Measurements from ENCODE around the gene OTX1.
"Not testable (repeated sequence)": the region's sequence is repeated elsewhere in the genome, so short reads cannot be mapped to it uniquely, and the experiment has no call there.

OTX1 gene

DNA sequence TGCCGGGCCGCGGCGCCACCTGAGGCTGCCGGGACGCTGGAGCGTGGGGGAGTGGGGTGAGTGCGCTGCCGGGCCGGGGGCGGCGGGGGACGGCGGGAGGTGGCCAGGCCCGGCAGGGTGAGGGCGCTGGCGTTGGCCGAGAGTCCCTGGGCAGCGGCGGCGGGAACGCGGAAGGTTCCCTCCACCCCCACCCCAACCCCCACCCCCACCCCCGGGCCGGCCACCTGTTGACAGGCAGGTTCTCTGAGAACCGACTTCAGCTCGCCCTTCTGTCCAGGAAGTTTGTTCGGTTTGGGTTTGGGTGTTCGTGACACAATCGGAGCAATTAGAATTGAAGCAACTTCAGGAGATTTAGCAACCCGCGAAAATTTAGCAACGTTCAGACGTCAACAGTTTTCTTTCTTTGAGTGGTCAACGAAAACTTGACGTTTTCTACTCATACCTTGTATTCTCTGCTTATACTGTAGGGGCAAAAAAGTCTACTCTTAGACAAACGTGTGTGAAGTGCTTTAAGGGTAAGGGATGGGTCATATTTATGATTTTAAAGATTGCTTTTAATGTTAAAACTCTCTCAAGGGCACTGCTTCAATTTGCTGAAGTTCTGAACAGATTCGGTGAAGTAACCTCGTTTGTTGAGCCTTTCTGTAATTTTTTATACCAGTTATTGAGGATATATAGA lies 9.3 kb downstream of the OTX1 start:
- no peak for DNase-seq

DNA sequence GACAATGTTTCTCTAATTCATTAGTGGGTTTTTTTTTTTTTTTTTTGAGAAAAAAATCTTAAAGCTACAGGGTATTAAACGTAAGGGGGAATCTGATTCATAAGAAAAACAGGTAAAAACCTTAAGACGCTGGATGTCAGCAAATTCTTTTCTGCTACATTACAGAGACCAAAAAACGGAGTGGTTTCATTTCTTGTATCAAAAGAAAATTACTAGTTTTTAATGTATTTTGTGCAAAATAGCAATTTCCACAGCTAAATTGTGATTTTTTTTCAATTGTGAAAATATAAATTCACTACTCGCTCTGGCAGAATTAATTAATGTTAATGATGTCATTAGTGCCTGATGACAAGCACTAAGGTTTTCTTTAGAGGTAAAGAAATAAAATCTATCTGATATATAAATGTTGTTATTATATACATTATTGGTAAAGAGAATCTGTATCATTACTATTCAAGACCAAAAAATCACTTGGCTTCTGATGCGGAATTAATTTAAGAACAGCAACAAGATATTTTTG lies 9.9 kb downstream of the OTX1 start:
- no peak for DNase-seq

GRCh38 chr2:63064197-63064596 lies 13.6 kb downstream of the OTX1 start:
- no peak for DNase-seq

- no peak for DNase-seq
These were observed 14.0 kb downstream of the OTX1 start for GRCh38 chr2:63064661-63065060.

GRCh38 chr2:63066265-63066664 lies 15.6 kb downstream of the OTX1 start:
- no peak for DNase-seq

GRCh38 chr2:63066838-63067237 lies 16.2 kb downstream of the OTX1 start:
- no peak for DNase-seq

- DNase-seq = no peak
These were observed 21.0 kb downstream of the OTX1 start for GRCh38 chr2:63071664-63072063.

- no peak for DNase-seq
These were observed 23.4 kb downstream of the OTX1 start for GRCh38 chr2:63073994-63074393.

- not testable (repeated sequence) for DNase-seq
These were observed 23.8 kb downstream of the OTX1 start for GRCh38 chr2:63074399-63074798.

- no peak for DNase-seq
These were observed 28.4 kb downstream of the OTX1 start for GRCh38 chr2:63078852-63079606.

DNA sequence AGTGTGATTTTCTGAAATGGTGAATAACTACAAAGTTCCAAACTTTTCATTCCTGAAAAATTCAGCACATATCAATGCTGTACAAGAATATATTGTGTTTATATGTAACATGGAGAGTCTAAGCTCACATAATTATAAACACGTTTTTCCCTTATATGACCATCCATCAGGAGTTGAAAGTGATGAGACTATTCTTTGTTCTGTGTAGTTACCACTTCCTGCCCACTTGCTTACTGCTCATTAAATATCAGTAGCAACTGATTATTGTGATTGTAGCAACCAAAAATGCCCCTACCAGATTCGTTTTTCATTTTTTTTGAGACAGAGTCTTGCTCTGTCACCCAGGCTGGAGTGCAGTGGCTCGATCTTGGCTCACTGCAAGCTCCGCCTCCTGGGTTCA lies 30.8 kb downstream of the OTX1 start:
- DNase-seq = no peak

DNA sequence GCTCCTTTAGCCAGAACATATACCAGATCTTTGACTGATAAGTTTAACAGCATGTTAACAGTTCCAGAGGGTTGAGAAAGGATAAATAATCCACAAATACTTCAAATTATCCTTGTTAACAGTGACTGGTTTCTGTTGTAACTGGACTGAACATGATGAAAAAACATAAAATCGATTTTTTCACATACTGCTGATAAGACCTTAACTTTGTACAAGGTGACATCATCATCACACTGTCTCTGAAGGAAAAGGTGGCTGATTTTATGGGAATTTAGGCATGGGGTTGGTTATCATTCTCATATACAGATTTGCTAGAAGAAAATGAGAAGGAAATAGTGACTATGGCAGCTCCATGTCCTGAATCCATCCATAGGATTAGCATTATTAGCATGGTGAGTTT lies 36.1 kb downstream of the OTX1 start:
- no peak for DNase-seq

GRCh38 chr2:63092401-63092800 lies 41.8 kb downstream of the OTX1 start:
- no peak for DNase-seq

DNA sequence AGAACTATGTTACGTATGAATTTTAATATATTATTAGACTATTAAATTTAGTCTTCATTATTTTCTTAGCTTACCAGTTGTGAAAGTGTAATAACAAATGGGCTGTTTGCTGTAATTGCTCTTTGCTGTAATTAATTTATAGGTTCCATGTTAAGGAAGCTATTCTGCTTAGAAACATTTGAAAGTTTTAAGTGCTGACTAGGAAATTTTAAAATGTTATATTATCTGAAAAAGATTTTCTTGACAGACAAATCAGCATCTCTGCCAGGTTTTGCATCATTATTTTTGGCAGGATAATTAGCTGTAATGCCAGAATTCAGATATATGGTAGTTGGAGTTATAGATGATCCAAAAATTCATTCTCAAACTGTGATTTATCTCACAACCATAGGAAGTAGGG lies 42.2 kb downstream of the OTX1 start:
- no peak for DNase-seq

DNA sequence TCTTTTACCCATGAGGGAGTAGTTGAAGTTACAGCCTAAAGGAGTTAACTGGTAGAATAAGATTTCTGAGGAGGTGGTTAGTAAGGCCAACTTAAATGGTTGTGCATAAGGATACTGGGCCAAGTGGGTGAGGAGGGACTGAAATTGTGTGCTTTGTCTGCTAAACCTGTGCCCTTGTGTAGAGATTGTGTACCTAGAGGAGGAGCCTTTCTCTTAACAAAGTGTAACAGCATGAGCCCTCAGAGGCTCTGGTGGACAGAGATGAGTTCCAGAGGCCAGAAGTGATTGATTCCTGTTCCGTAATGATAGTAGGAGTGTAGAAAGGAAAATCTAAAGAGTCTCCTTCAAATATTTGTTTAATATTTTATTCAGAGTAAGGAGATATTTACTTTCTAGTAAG lies 42.9 kb downstream of the OTX1 start:
- no peak for DNase-seq

DNA sequence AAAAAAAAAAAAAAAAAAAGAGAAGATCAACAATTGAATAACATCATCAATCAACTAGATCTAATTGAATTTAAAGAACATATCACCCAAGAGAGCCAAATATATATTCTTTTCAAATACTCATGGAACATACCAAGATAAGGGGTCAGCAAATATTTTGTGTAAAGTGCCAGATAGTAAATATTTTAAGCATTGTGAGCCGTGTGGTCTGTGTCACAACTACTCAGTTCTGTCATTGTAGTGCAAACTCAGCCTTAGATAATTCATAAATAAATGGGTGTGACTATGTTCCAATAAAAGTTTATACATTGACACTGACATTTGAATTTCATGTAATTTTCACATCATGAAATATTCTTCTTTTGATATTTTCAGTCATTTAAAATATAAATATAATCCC lies 45.9 kb downstream of the OTX1 start:
- no peak for DNase-seq

- DNase-seq = no peak
These were observed 48.4 kb downstream of the OTX1 start for GRCh38 chr2:63099032-63099431.

DNA sequence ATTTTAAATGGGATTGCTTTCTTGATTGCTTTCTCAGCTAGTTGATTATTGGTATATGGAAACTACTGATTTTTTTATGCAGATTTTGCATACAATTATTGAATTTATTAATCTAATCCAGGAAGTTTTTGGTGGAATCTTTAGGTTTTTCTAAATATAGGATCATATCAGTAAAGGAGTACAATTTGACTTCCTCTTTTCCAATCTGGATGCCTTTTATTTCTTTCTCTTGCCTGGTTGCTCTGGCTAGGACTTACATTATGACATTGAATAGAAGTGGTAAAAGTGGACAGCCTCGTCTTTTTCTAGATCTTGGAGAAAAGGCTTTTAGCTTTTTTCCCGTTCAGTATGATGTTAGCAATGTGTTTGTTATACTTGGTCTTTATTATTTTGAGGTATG lies 51.3 kb downstream of the OTX1 start:
- no peak for DNase-seq

DNA sequence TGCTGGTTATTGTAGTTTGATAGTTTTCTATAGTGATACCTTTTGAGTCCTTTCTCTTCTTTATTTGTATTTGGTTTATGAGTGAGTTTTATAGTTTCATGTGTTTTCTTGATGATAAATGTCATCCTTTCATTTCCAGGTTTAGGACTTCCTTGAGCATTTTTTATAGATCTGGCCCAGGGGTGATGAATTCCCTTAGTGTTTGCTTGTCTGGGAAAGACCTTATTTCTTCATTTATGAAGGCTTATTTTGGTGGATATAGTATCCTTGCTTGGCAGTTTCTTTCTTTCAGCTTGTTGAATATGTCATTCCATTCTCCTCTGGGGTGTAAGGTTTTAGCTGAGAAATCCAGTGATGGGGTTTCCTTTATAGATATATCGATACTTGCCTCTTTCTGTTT lies 53.9 kb downstream of the OTX1 start:
- DNase-seq = no peak
